GM12874 (cell line): ENCODE measurements around the gene LRRC32.

Experiments
- CTCF ChIP-seq: IDR thresholded peaks from 2 replicates; pipeline ENCODE4 v1.5.1; 2011; ENCODE audit warnings: low read depth, mild to moderate bottlenecking, control low read depth, low read length, moderate library complexity; ENCODE audit not compliant: insufficient read depth

LRRC32 gene

GRCh38 chr11:76704171-76704948 is 33.8 kb upstream of the LRRC32 start:
- TF ChIP-seq CTCF, result no peak

GRCh38 chr11:76703707-76704106 is 33.2 kb upstream of the LRRC32 start:
- TF ChIP-seq CTCF, result no peak

GRCh38 chr11:76702336-76703128 is 32.0 kb upstream of the LRRC32 start:
- TF ChIP-seq CTCF, result no peak

GRCh38 chr11:76701294-76702040 is 30.9 kb upstream of the LRRC32 start:
- TF ChIP-seq CTCF, result no peak

GRCh38 chr11:76700177-76701100 is 29.9 kb upstream of the LRRC32 start:
- TF ChIP-seq CTCF, result no peak

GRCh38 chr11:76699451-76700091 is 29.0 kb upstream of the LRRC32 start:
- TF ChIP-seq CTCF, result no peak
